Endothelial cell of umbilical vein (primary cell): ENCODE measurements around the gene SLC12A4. TPM values are rescaled to one million over a fixed set of nuclear protein-coding genes. Genes with fewer than 3 reads are reported as not detected.

Source experiments
- BruUV-seq: library from RNA; stranded (reverse); fragments of 400-500 nt; replicated peaks from 2 replicates; lab custom pipeline; 2021; lab: Mats Ljungman, UMichigan
- CTCF ChIA-PET: fragments of 300-600, 350-600 bp; sonication (Branson Sonifier 250); formaldehyde crosslinking; loops from one replicate; lab custom pipeline; 2021; ENCODE audit warnings: antibody characterized with exemption, inconsistent platforms; lab: Charles Lee
- POLR2A ChIA-PET: fragments of 300-600, 350-600 bp; sonication (Branson Sonifier 250); formaldehyde crosslinking; loops from one replicate; lab custom pipeline; 2021; ENCODE audit warnings: antibody characterized with exemption, inconsistent platforms; lab: Charles Lee
- DNase-seq: peaks from one replicate; pipeline ENCODE4 v3.0.0-alpha.2; 2011; ENCODE audit warnings: low read depth, low spot score
- FAIRE-seq: peaks from 2 replicates; lab custom pipeline; 2011; peaks lifted over from hg19 to GRCh38; lab: Jason Lieb, UNC
- H2AFZ ChIP-seq: 2 replicates; pipeline ENCODE4 v1.6.0; 2012; ENCODE audit warnings: low read depth, low read length, control low read depth, inconsistent platforms
- H3K27ac ChIP-seq: 2 replicates; pipeline ENCODE4 v1.5.1; 2011; ENCODE audit warnings: low read depth, mild to moderate bottlenecking, control low read depth, low read length, moderate library complexity; ENCODE audit not compliant: insufficient read depth
- H3K27me3 ChIP-seq, 2 experiments: 2 replicates each; pipeline versions ENCODE4 v1.6.0 to v1.6.1; 2011; ENCODE audit warnings: low read length in 2 of 2, mixed read lengths in 1 of 2; ENCODE audit not compliant: control insufficient read depth in 2 of 2, insufficient read depth in 2 of 2
- H3K36me3 ChIP-seq, 2 experiments: 2 replicates in 1 of 2; 3 replicates in 1 of 2; pipeline ENCODE4 v1.5.1; 2011; ENCODE audit warnings: low read length in 2 of 2, mild to moderate bottlenecking in 1 of 2, moderate library complexity in 1 of 2; ENCODE audit not compliant: control insufficient read depth in 2 of 2, insufficient read depth in 2 of 2; ENCODE audit errors: extremely low read depth in 1 of 2
- H3K4me1 ChIP-seq: 3 replicates; pipeline ENCODE4 v1.5.1; 2011; ENCODE audit warnings: mild to moderate bottlenecking, low read length; ENCODE audit not compliant: control insufficient read depth, insufficient read depth; ENCODE audit errors: extremely low read depth
- H3K4me2 ChIP-seq: 2 replicates; pipeline ENCODE4 v1.6.1; 2011; ENCODE audit warnings: low read length, control low read depth, mixed read lengths; ENCODE audit not compliant: insufficient read depth
- H3K4me3 ChIP-seq, 3 experiments: fragments of 200-600 bp in 1 of 3; sonication (generic), shearing (Covaris generic) in 1 of 3; replicated peaks in 1 of 3; 2 replicates each; pipeline ENCODE4 v1.5.1; 2011 to 2016; ENCODE audit warnings: control low read depth in 3 of 3, low read length in 3 of 3, mild to moderate bottlenecking in 2 of 3, inconsistent platforms in 1 of 3, low read depth in 1 of 3, moderate library complexity in 1 of 3; ENCODE audit not compliant: insufficient read depth in 1 of 3
- H3K79me2 ChIP-seq: 2 replicates; pipeline ENCODE4 v1.6.0; 2012; ENCODE audit warnings: low read length, inconsistent platforms; ENCODE audit not compliant: control insufficient read depth, insufficient read depth
- H3K9ac ChIP-seq: replicated peaks from 2 replicates; pipeline ENCODE3; 2011; ENCODE audit warnings: low read length, control low read depth; ENCODE audit not compliant: insufficient read depth; ENCODE audit errors: extremely low read depth
- H3K9me1 ChIP-seq: replicated peaks from 3 replicates; pipeline ENCODE4 v1.6.0; 2011; ENCODE audit warnings: mild to moderate bottlenecking, low read length; ENCODE audit not compliant: control insufficient read depth, insufficient read depth; ENCODE audit errors: extremely low read depth
- H3K9me3 ChIP-seq: replicated peaks from 2 replicates; pipeline ENCODE4 v1.5.1; 2012; ENCODE audit warnings: low read length, inconsistent platforms; ENCODE audit not compliant: control insufficient read depth, insufficient read depth
- H4K20me1 ChIP-seq: replicated peaks from 2 replicates; pipeline ENCODE3; 2011; ENCODE audit warnings: mild to moderate bottlenecking, low read length; ENCODE audit not compliant: control insufficient read depth, insufficient read depth; ENCODE audit errors: extremely low read depth
- CTCF ChIP-seq, 2 donors: IDR thresholded peaks; 1 replicate in 1 of 2; 2 replicates in 1 of 2; pipeline ENCODE4 v1.5.1; 2011; ENCODE audit warnings: low read length in 2 of 2, mild to moderate bottlenecking in 2 of 2, moderate library complexity in 2 of 2, control low read depth in 1 of 2, inconsistent platforms in 1 of 2, low read depth in 1 of 2; ENCODE audit not compliant: insufficient read depth in 1 of 2; ENCODE audit errors: extremely low read depth in 1 of 2
- EZH2 ChIP-seq: IDR thresholded peaks from 2 replicates; pipeline ENCODE4 v1.6.1; 2012; ENCODE audit warnings: borderline replicate concordance, low read depth, mild to moderate bottlenecking, moderate library complexity, low read length, inconsistent platforms; ENCODE audit not compliant: severe bottlenecking
- FOS ChIP-seq: IDR thresholded peaks from 2 replicates; pipeline ENCODE4 v1.6.1; 2011; ENCODE audit warnings: mild to moderate bottlenecking, low read length, moderate library complexity, borderline replicate concordance; ENCODE audit not compliant: insufficient read depth
- GATA2 ChIP-seq: IDR thresholded peaks from 2 replicates; pipeline ENCODE4 v1.7.0; 2011; ENCODE audit warnings: low read depth, mild to moderate bottlenecking, moderate library complexity, mixed read lengths, low read length; ENCODE audit not compliant: insufficient read length, insufficient read depth
- JUN ChIP-seq: IDR thresholded peaks from 2 replicates; pipeline ENCODE4 v1.6.1; 2011; ENCODE audit warnings: borderline replicate concordance, low read depth; ENCODE audit not compliant: insufficient read length, insufficient read depth
- MAX ChIP-seq: IDR thresholded peaks from 2 replicates; pipeline ENCODE4 v1.6.1; 2011; ENCODE audit not compliant: insufficient read depth, insufficient read length
- MYC ChIP-seq: IDR thresholded peaks from one replicate; pipeline ENCODE4 v1.6.1; 2011; ENCODE audit warnings: mild to moderate bottlenecking, low read depth, low read length
- POLR2A ChIP-seq: IDR thresholded peaks from 2 replicates; pipeline ENCODE4 v1.6.1; 2012; ENCODE audit warnings: low read depth, mild to moderate bottlenecking, control low read depth, low read length
- POLR2AphosphoS5 ChIP-seq: IDR thresholded peaks from 2 replicates; pipeline ENCODE4 v1.6.1; 2012; ENCODE audit warnings: low read depth, mild to moderate bottlenecking, control low read depth, low read length, moderate library complexity; ENCODE audit not compliant: insufficient read depth
- dilution Hi-C: fragments of 300-500 bp; cut with MboI; formaldehyde crosslinking; loops from one replicate; pipeline ENCODE4 v1.15.0; 2019; ENCODE audit warnings: low sequenced_read_pairs; ENCODE audit not compliant: extremely low pct_ligation_motif_present
- intact Hi-C: fragments of 100-400 bp; cut with micrococcal nuclease; formaldehyde crosslinking; loops from one replicate; pipeline ENCODE4 v1.10.0; 2022
- polyA plus RNA-seq, 4 experiments: library from polyadenylated mRNA; depleted of rRNA in 3 of 4; stranded (reverse) in 3 of 4; unstranded in 1 of 4; fragments of >200 nt; gene quantifications; 2 replicates each; pipeline versions ENCODE4 v1.2.1 to v1.2.3, GENCODE V29; 2011 to 2012; ENCODE audit warnings: missing spikeins in 1 of 4
- total RNA-seq: library from RNA; stranded (reverse); gene quantifications from 2 replicates; pipeline ENCODE4 v1.2.3, GENCODE V29; 2021

SLC12A4 gene
- total and polyA plus RNA-seq, 2 donors (not counting 3 experiments of a cell fraction or from before 2014, with no cell fraction given), result 110 to 114 TPM

GRCh38 chr16:67964477-67965131, 3.8 kb downstream of the SLC12A4 start:
- Histone ChIP-seq H2AFZ (no peak overlapping the region), H3K9ac (no peak overlapping the region), H3K9me1 (no peaks in the 10 kb centered on the region), H3K79me2 (peaks cover 52% of the 10 kb centered on the region), H3K4me3 (no peak overlapping the region), H3K27me3 (no peaks in the 10 kb centered on the region), H3K36me3 (peaks cover 10 to 31% of the 10 kb centered on the region in 2 experiments), H4K20me1 (no peaks in the 10 kb centered on the region), H3K9me3 (no peaks in the 10 kb centered on the region), H3K27ac (no peak overlapping the region), H3K4me1 (peaks cover 22% of the 10 kb centered on the region), H3K4me2 (no peak overlapping the region)
- TF ChIP-seq MYC (no peak), POLR2A (no peak), MAX (no peak), EZH2 (no peak), CTCF (IDR thresholded peaks at IDR 0.05; ENCODE audit: extremely low read depth in 1 of 2, insufficient read depth in 1 of 2, low read depth in 1 of 2, low read length in 2 of 2) (no peak), POLR2AphosphoS5 (no peak), GATA2 (no peak), JUN (no peak), FOS (no peak)
- dilution Hi-C loops (no loop called here), intact Hi-C loops (no loop called here)
- ChIA-PET POLR2A (no interaction called here), CTCF (interaction anchor here (1.3 to 1.4 kb wide), 2 partner anchors 40 to 104 kb away, joined by 4 to 5 read pairs; no protein-coding TSS in a partner anchor)
- FAIRE-seq (no peak), DNase-seq (no peak)
- no TSS peak for BruUV-seq
